DMS53 treated with DMSO at 0.1 percent for 48 hours (cell line): Measurements from ENCODE around the gene STYXL1.

Experiments used
- DNase-seq: peaks from one replicate; lab custom pipeline; 2025; ENCODE audit not compliant: unreplicated experiment; lab: John Stamatoyannopoulos, UW

Gene STYXL1

DNA sequence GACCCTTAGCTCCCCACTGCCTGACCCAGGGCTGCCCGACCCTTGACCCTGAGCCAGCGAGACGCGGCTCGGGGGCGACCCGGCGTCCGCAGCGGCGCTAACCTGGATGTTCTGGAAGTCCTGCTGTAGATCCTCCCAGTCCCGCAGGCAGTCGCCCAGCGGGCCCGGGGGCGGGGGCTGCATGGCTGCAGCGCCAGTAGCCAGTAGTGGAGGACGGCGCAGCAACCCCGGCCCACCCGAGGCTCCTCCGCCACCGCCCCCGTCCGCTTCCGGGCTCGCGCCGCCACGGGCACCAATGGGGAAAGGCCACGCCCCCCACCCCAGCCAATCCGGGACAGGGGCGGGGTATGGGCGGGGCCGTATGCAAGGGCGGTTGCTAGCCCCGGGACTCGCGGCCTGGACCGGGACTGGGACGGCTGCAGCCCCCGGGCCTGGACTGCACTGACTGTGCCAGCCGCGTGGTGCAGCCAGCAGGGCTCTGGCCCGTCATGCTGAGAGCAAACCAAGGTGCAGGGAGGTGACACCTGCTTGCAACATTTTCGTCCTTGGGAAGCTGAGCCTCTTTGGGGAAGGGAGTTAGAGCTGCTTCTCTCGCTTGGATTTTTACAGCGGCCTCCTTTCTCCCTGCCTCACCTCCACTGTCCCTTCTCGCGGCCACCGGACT is 53.3 kb downstream of the STYXL1 start, which contains the start of gene TMEM120A:
Gene TMEM120A, minus strand, starts transcription at position 208 of the 664 bp plus-strand sequence. Its CDS starts 25 bp downstream, at position 183.
- DNase-seq: peak; percentile 95

- DNase-seq: peak; percentile 40
Measured at GRCh38 chr7:75993689-75994387, 54.0 kb downstream of the STYXL1 start.

GRCh38 chr7:75992083-75992755 is 55.6 kb downstream of the STYXL1 start:
- no peak for DNase-seq

DNA sequence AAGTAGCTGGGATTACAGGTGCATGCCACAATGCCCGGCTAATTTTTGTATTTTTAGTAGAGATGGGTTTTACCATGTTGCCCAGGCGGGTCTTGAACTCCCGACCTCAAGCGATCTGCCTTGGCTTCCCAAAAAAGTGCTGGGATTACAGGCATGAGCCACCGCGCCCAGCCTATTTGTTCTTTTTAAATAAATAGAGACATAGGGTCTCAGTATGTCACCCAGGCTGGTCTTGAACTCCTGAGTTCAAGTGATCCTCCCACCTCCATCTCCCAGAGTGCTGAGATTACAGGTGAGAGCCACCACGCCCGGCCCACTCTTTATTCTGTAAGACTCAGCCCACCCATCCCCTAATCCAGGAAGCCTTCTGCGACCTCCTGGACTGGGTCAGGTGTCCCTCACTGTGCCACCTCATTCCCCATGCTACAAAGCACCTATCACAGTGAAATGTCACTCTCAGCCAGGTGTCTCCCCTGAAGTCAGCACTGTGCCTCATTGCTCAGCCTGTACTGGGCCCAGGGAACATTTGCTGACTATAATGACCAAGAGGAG is 56.2 kb downstream of the STYXL1 start:
- no peak for DNase-seq

DNA sequence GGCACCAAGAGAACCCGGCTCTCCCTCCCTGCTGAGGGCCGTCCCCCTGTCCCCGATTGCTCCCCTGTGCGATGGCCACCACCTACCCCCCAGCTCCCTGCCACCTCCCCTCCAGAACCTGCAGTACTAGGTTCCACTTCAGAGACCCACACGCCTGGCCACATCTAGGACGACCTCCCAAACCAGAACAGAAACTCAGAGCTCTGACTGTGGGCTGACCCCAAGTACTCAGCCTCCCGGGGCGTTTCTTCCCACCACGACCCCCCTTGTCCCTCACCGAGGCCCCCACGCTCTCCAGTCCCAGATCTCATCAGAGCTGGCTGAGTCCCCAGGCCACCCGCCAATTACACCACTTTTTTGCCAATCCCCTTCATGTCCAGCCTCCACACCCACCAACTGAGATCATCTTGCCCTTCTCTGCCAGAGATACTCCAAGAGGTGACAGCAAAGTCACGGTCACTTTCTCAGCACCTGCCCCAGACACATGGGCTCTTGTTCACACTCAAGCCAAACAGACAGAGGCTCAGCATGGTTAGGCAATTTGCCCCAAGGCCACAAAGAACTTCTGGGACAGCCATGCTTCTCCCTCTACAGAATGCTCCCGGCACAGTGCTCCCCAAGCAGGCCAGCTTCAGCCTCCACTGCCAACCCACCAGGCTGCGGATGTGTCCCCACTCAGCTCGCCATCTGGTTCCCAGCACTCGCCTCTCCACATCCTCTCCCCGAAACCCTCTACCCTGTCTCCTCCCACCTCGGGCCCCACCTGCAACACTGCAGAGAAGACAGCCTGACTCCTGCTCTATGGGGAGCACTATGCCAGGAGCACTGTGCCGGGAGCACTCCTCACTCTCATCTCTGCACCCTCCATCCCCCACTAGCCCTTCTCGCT is 58.1 kb downstream of the STYXL1 start:
- no peak for DNase-seq

DNA sequence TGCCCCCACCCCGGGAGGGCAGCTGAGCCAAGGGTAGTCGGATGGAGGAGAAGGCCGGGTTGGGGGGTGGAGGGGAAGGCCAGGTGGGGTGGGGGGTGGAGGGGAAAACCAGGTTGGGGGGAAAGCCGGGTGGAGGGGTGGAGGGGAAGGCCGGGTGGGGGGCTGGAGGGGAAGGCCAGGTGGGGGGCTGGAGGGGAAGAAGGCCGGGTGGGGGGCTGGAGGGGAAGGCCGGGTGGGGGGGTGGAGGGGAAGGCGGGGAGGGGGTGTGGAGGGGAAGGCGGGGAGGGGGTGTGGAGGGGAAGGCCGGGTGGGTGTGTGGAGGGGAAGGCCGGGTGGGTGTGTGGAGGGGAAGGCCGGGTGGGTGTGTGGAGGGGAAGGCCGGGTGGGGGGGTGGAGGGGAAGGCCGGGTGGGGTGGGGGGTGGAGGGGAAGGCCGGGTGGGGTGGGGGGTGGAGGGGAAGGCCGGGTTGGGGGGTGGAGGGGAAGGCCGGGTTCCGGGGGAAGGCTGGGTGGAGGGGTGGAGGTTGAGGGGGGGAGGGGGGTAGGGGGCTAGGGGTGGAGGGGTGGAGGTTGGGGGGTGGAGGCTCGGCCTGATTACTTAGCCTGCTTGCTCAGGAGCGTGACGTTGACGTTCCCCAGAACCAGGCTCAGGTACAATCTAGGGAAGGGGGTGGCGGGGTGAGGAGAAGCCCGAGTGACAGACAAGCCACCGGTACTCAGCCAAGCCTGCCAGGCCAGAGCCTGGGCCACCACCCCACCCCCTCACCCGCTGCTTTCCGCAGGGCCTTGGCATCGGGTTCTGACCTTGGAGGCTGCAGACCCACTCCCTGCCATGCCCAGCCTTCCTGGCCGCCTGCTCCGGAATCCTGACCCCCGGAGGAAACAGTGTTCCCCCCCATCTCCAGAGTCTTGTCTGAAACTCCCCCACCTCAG is 59.0 kb downstream of the STYXL1 start:
- DNase-seq: no peak

DNA sequence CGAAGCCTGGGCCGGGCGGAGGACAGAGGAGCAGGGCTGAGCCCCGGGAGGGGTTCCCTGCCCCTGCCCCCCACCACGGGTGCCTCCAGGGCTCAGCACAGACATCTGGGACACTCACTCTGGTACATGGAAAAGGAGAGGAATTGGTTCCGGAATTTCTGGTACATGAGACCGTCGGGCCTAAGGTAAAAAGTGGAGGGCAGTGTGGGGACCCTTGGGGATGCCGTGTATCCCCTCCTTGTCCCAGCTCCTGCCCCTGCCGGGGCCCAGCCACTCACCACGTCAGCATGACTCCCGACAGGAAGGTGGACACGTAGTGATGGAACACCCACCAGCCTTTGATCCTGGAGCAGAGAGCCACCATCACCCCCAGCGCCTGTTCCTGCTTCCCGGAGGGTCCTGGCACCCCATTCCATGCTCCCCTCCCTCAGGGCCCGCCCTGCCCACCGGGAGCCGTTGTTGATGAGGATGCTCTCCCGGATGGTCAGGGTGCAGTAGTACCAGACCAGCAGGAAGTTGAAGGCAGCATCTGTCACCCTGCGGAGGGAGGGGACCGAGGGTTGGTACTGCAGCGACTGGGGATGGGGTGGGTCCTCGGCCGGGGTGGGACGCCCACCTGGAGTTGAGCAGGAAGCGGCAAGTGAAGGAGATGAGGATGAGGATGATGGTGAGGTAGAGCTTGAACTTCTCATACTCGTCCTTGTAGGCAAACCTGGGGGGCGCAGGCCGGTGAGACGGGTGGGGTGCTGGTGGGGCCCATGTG is 59.8 kb downstream of the STYXL1 start:
- DNase-seq: no peak

DNA sequence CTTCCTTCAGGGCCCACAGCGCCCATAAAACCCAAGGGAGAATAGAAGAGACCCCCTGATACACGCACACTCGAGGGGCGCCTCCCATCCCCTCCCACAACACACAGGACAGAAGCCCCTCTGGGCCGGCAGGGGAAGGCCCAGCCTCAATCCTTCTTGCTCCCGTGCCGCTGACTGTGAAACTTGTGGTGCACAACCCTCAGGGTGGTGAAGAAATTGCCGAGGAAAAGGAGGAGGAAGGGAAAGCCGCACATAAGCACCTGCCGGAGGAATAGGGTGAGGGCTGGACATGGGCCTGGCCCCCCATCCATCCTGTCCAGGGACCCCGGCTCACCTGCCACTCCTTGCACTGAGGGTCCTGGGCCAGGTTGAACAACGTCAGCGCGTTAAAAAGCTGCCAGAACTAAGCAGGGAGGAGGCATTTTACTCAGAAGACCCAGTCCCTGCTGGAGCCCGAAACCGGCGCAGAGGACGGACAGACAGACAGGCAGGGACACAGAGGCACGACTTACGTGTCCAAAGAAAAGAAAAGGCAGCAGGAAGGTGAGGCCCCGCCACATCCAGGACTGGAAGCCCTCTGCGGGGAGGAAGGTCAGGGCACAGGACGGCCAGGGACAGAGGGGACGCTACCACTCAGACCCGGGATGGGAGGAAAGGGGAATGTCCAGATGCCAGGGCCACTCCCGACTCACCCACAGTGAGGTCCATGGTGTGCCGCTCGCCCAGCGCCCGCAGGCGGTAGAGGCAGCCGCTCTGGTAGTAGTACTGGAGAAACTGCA is 60.6 kb downstream of the STYXL1 start:
- DNase-seq: no peak

DNA sequence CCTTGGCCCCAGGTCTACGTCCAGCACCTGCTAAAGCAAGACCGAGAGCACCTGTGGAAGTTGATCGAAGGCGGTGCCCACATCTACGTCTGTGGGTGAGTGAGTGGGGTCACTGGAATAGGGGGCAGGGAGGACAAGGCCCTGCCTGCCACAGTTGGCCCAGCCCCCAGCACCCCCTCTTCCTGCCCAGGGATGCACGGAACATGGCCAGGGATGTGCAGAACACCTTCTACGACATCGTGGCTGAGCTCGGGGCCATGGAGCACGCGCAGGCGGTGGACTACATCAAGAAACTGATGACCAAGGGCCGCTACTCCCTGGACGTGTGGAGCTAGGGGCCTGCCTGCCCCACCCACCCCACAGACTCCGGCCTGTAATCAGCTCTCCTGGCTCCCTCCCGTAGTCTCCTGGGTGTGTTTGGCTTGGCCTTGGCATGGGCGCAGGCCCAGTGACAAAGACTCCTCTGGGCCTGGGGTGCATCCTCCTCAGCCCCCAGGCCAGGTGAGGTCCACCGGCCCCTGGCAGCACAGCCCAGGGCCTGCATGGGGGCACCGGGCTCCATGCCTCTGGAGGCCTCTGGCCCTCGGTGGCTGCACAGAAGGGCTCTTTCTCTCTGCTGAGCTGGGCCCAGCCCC is 61.5 kb downstream of the STYXL1 start:
- no peak for DNase-seq

DNA sequence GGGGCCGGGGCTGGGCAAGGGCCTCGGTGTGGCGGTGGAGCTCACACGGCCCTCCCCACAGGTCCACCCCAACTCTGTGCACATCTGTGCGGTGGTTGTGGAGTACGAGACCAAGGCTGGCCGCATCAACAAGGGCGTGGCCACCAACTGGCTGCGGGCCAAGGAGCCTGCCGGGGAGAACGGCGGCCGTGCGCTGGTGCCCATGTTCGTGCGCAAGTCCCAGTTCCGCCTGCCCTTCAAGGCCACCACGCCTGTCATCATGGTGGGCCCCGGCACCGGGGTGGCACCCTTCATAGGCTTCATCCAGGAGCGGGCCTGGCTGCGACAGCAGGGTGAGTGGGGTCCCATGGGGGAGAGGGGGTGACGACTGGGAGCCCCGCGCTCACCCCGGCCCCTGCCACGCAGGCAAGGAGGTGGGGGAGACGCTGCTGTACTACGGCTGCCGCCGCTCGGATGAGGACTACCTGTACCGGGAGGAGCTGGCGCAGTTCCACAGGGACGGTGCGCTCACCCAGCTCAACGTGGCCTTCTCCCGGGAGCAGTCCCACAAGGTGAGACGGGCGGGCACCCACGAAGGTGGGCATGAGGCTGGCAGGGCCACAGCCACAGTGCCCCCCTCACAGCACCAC is 62.2 kb downstream of the STYXL1 start:
- DNase-seq: no peak

DNA sequence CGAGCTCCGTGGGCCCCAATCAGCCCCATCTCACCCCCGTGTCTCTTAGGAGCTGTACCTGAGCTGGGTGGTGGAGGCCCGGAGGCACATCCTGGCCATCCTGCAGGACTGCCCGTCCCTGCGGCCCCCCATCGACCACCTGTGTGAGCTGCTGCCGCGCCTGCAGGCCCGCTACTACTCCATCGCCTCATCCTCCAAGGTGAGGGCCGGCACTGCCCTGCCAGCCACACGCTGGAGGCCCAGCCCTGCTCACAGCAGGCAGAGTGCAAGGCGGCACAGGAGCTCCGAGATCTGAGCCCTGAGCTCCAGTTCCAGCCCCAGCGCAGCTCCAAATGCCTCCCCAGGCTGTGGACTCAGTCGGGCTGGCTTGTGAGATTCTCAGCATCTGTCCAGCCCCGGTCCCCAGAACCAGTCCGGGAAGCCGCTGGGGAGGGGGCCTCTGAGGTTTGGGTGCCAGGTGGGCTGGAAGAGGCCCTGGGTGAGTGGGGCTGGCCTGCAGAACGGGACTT is 62.7 kb downstream of the STYXL1 start:
- DNase-seq: no peak

GRCh38 chr7:75984130-75985008 is 63.4 kb downstream of the STYXL1 start:
- no peak for DNase-seq

- DNase-seq: no peak
Measured at GRCh38 chr7:75983471-75984129, 64.2 kb downstream of the STYXL1 start.

GRCh38 chr7:75982306-75983064 is 65.3 kb downstream of the STYXL1 start:
- DNase-seq: no peak
